Upper lobe of right lung (tissue), 1 donor: ENCODE data around the gene MRPL54. TPM values are rescaled to one million over a fixed set of nuclear protein-coding genes. Genes with fewer than 3 reads are reported as not detected.

Experiments
- ATAC-seq: fragments of 200-7000 bp; cut with Tn5 transposase; one replicate; pipeline ENCODE4 v1.9.1; 2020; ENCODE audit warnings: mild to moderate bottlenecking, moderate library complexity
- DNase-seq: peaks from one replicate; pipeline ENCODE4 v3.0.0-alpha.2; 2020
- H3K27ac ChIP-seq: fragments of 200-600 bp; one replicate; pipeline ENCODE4 v1.8.0; 2022
- H3K27me3 ChIP-seq: fragments of 200-600 bp; one replicate; pipeline ENCODE4 v1.8.0; 2022; ENCODE audit warnings: mild to moderate bottlenecking
- H3K36me3 ChIP-seq: fragments of 200-600 bp; one replicate; pipeline ENCODE4 v1.8.0; 2022
- H3K4me1 ChIP-seq: fragments of 200-600 bp; one replicate; pipeline ENCODE4 v1.8.0; 2022
- H3K4me3 ChIP-seq: fragments of 200-600 bp; one replicate; pipeline ENCODE4 v1.8.0; 2022; ENCODE audit warnings: mild to moderate bottlenecking
- H3K9me3 ChIP-seq: fragments of 200-600 bp; one replicate; pipeline ENCODE4 v1.8.0; 2022
- CTCF ChIP-seq: fragments of 200-600 bp; IDR thresholded peaks from one replicate; pipeline ENCODE4 v1.8.0; 2022; ENCODE audit warnings: antibody characterized with exemption
- intact Hi-C: fragments of 100-400 bp; cut with DNase I; formaldehyde crosslinking; loops from one replicate; pipeline ENCODE4 v1.11.0; 2022
- total RNA-seq: library from RNA; stranded (reverse); fragmentation: NEBNext Ultra II Directional; extraction: Animal tissue kit (Norgen Biotek cat#: 25700); gene quantifications from one replicate; pipeline ENCODE4 v1.2.1, GENCODE V29; 2021
- donor health status: DM: no; HTN: yes; CAD: no; lungs with severe emphysema.

The MRPL54 gene
- total RNA-seq, 1 donor from 2014 or later = 59.7 TPM

GRCh38 chr19:3803114-3803888 lies 40.8 kb downstream of the MRPL54 start:
- no peak for ATAC-seq
- no peak for DNase-seq
- Histone ChIP-seq H3K36me3 (no peaks in the 10 kb centered on the region), H3K27ac (no peak overlapping the region), H3K9me3 (no peaks in the 10 kb centered on the region), H3K4me1 (peaks cover 11% of the 10 kb centered on the region), H3K27me3 (peaks cover 32% of the 10 kb centered on the region), H3K4me3 (no peak overlapping the region)
- no peak for TF ChIP-seq CTCF
- intact Hi-C loops = no loop called here

GRCh38 chr19:3803986-3804385 lies 41.5 kb downstream of the MRPL54 start:
- Histone ChIP-seq H3K4me3 (no peak overlapping the region), H3K36me3 (no peaks in the 10 kb centered on the region), H3K9me3 (no peaks in the 10 kb centered on the region), H3K27ac (no peak overlapping the region), H3K27me3 (peaks cover 32% of the 10 kb centered on the region), H3K4me1 (peaks cover 11% of the 10 kb centered on the region)
- intact Hi-C loops = no loop called here
- no peak for TF ChIP-seq CTCF
- ATAC-seq (no peak), DNase-seq (no peak)

- intact Hi-C loops = no loop called here
- Histone ChIP-seq H3K4me3 (no peak overlapping the region), H3K36me3 (no peaks in the 10 kb centered on the region), H3K9me3 (no peaks in the 10 kb centered on the region), H3K27ac (no peak overlapping the region), H3K27me3 (peaks cover 32% of the 10 kb centered on the region), H3K4me1 (peaks cover 11% of the 10 kb centered on the region)
- DNase-seq (no peak), ATAC-seq (no peak)
- no peak for TF ChIP-seq CTCF
Observed at GRCh38 chr19:3804429-3804828, 41.9 kb downstream of the MRPL54 start.

- no peaks in the 10 kb centered on the region for H3K9me3 ChIP-seq
- H3K27me3 ChIP-seq = peaks cover 24% of the 10 kb centered on the region
- peaks cover 11% of the 10 kb centered on the region for H3K4me1 ChIP-seq
- no peak for TF ChIP-seq CTCF
- no peak overlapping the region for H3K27ac ChIP-seq
- H3K4me3 ChIP-seq = no peak overlapping the region
- intact Hi-C loops = no loop called here
- H3K36me3 ChIP-seq = no peaks in the 10 kb centered on the region
- no peak for DNase-seq
- ATAC-seq = no peak
Observed at GRCh38 chr19:3805859-3806258, 43.4 kb downstream of the MRPL54 start.

GRCh38 chr19:3807131-3807480 lies 44.6 kb downstream of the MRPL54 start:
- no peaks in the 10 kb centered on the region for H3K36me3 ChIP-seq
- intact Hi-C loops = no loop called here
- peaks cover 5% of the 10 kb centered on the region for H3K4me1 ChIP-seq
- ATAC-seq (no peak), DNase-seq (no peak)
- TF ChIP-seq CTCF = no peak
- no peaks in the 10 kb centered on the region for H3K9me3 ChIP-seq
- H3K4me3 ChIP-seq = no peak overlapping the region
- H3K27ac ChIP-seq = no peak overlapping the region
- H3K27me3 ChIP-seq = peaks cover 12% of the 10 kb centered on the region
